GM21360 (cell line): ENCODE measurements around the gene MRPS2.
A peak's percentile ranks its signal among the peaks of the same experiment; 100 is the strongest.
"Not testable (repeated sequence)": the region's sequence is repeated elsewhere in the genome, so short reads cannot be mapped to it uniquely, and the experiment has no call there.

Experiments used
- ATAC-seq: cut with Tn5 transposase; IDR thresholded peaks from one replicate; pipeline ENCODE4 v1.9.1; 2021; ENCODE audit warnings: mild to moderate bottlenecking, moderate library complexity; ENCODE audit not compliant: unreplicated experiment

The MRPS2 gene

GRCh38 chr9:135500525-135501260 is at the start of gene MRPS2:
Gene MRPS2, plus strand, starts transcription at chr9:135500682. Its CDS starts 29 bp downstream, at chr9:135500711.
- peak; percentile 69 for ATAC-seq

GRCh38 chr9:135450956-135451355 is 49.5 kb upstream of the MRPS2 start:
- ATAC-seq = no peak

- not testable (repeated sequence) for ATAC-seq
Measured at GRCh38 chr9:135451909-135452308, 48.6 kb upstream of the MRPS2 start.

GRCh38 chr9:135454737-135455136 is 45.7 kb upstream of the MRPS2 start:
- no peak for ATAC-seq

- no peak for ATAC-seq
Measured at GRCh38 chr9:135455401-135456030, 45.0 kb upstream of the MRPS2 start.

- ATAC-seq = no peak
Measured at GRCh38 chr9:135456436-135457104, 43.9 kb upstream of the MRPS2 start.

- ATAC-seq = not testable (repeated sequence)
Measured at GRCh38 chr9:135458478-135458877, 42.0 kb upstream of the MRPS2 start.

- ATAC-seq = no peak
Measured at GRCh38 chr9:135461936-135462335, 38.5 kb upstream of the MRPS2 start.

GRCh38 chr9:135463140-135463539 is 37.3 kb upstream of the MRPS2 start:
- ATAC-seq = no peak

GRCh38 chr9:135464181-135464580 is 36.3 kb upstream of the MRPS2 start:
- no peak for ATAC-seq

- no peak for ATAC-seq
Measured at GRCh38 chr9:135468854-135469521, 31.5 kb upstream of the MRPS2 start.

GRCh38 chr9:135471791-135472640 is 28.5 kb upstream of the MRPS2 start:
- ATAC-seq = no peak

GRCh38 chr9:135473972-135474543 is 26.4 kb upstream of the MRPS2 start:
- ATAC-seq = no peak

- ATAC-seq = no peak
Measured at GRCh38 chr9:135474915-135475314, 25.6 kb upstream of the MRPS2 start.

- ATAC-seq = no peak
Measured at GRCh38 chr9:135476561-135477355, 23.7 kb upstream of the MRPS2 start.

GRCh38 chr9:135478191-135478590 is 22.3 kb upstream of the MRPS2 start:
- ATAC-seq = no peak

- ATAC-seq = no peak
Measured at GRCh38 chr9:135478829-135479468, 21.5 kb upstream of the MRPS2 start.

GRCh38 chr9:135479469-135480052 is 20.9 kb upstream of the MRPS2 start, which contains the start of gene PPP1R26:
Gene PPP1R26, plus strand, starts transcription at chr9:135479782. Its CDS starts 4,729 bp downstream, at chr9:135484511.
- no peak for ATAC-seq
